Measurements from ENCODE around the gene NR5A2.

NR5A2 gene

GRCh38 chr1:200036619-200037270 is 9.2 kb downstream of the NR5A2 start:
- DNase-seq, result no peak

- DNase-seq, result no peak
Measured at GRCh38 chr1:200037501-200037900, 10.0 kb downstream of the NR5A2 start.

GRCh38 chr1:200037904-200038303 is 10.4 kb downstream of the NR5A2 start:
- no peak for DNase-seq

GRCh38 chr1:200038325-200038980 is 10.9 kb downstream of the NR5A2 start:
- no peak for DNase-seq

GRCh38 chr1:200038981-200039848 is 11.7 kb downstream of the NR5A2 start:
- no peak for DNase-seq

- DNase-seq, result no peak
Measured at GRCh38 chr1:200039849-200040474, 12.5 kb downstream of the NR5A2 start.

- DNase-seq, result no peak
Measured at GRCh38 chr1:200040481-200041138, 13.1 kb downstream of the NR5A2 start.

- no peak for DNase-seq
Measured at GRCh38 chr1:200041337-200042118, 14.0 kb downstream of the NR5A2 start.

- DNase-seq, result no peak
Measured at GRCh38 chr1:200042119-200042551, 14.6 kb downstream of the NR5A2 start.

GRCh38 chr1:200042552-200043335 is 15.2 kb downstream of the NR5A2 start:
- no peak for DNase-seq

- DNase-seq, result no peak
Measured at GRCh38 chr1:200043336-200043668, 15.8 kb downstream of the NR5A2 start.

- no peak for DNase-seq
Measured at GRCh38 chr1:200046115-200046514, 18.6 kb downstream of the NR5A2 start.

- no peak for DNase-seq
Measured at GRCh38 chr1:200048244-200048643, 20.7 kb downstream of the NR5A2 start.

GRCh38 chr1:200049810-200050209 is 22.3 kb downstream of the NR5A2 start:
- no peak for DNase-seq

- DNase-seq, result no peak
Measured at GRCh38 chr1:200051620-200052019, 24.1 kb downstream of the NR5A2 start.

GRCh38 chr1:200053091-200053490 is 25.6 kb downstream of the NR5A2 start:
- DNase-seq, result no peak

GRCh38 chr1:200053646-200054045 is 26.1 kb downstream of the NR5A2 start:
- DNase-seq, result no peak

GRCh38 chr1:200058341-200058740 is 30.8 kb downstream of the NR5A2 start:
- no peak for DNase-seq

GRCh38 chr1:200062143-200062542 is 34.6 kb downstream of the NR5A2 start:
- no peak for DNase-seq

- no peak for DNase-seq
Measured at GRCh38 chr1:200072636-200073285, 45.3 kb downstream of the NR5A2 start.

- DNase-seq, result no peak
Measured at GRCh38 chr1:200073286-200073637, 45.8 kb downstream of the NR5A2 start.

Measured in NCI-H187 (cell line).